ENCODE results near the gene GNG13. TPM values are rescaled to one million over a fixed set of nuclear protein-coding genes. Genes with fewer than 3 reads are reported as not detected.

The GNG13 gene
- total and polyA plus RNA-seq, 2 of the 4 experiments (the other 2 are of a cell fraction), result not detected

DNA sequence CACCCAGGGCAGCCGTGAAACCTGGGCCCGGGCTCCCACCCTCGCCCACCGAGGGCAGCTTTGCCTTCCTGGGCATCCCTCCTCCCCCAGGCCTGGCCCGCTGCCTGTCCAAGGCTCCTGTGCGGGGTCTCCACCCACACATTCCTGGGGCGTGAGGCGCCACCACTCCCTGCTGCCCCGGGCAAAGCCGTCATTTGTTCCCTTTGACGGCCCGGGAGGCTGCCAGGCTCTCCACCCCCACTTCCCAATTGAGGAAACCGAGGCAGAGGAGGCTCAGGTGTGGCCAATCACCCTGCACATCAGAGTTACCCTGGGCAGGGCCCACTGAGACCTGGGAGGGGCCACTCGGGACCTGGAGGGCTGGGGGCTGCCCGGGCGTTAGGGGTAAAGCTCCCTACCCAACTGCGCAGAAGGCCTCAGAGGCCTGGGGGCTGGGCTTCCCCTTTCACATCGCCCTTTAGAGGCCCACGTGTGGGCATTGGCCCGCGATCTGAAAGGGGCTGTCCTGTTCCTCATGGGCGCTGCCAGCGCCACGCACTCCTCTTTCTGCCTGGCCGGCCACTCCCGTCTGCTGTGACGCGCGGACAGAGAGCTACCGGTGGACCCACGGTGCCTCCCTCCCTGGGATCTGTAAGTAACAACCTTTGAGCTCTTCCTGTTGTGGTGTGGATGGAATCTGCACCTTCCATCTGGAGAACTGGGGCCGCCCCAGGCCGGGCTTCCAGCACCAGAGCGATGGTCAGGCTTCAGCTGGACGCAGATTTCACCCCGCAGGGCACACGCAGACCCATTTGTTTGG, 39.8 kb downstream of the GNG13 start, which contains the start of gene MSLN:
Gene MSLN, plus strand, starts transcription at position 190 of the 799 bp plus-strand sequence. CDS start 1,947 bp downstream, outside the sequence.
- DNase-seq, result no peak
- BruUV-seq (replicated peaks), result no TSS peak
- intact Hi-C loops (cut with micrococcal nuclease) (no loop called here), in situ Hi-C loops (cut with MboI; ENCODE audit: low sequenced_read_pairs) (no loop called here), dilution Hi-C loops (cut with HindIII; ENCODE audit: low sequenced_read_pairs, unreplicated experiment) (no loop called here)
- Histone ChIP-seq H3K4me3 (ENCODE audit: insufficient read depth, low read depth, low read length) (no peak within 1 kb of the TSS), H4K20me1 (ENCODE audit: insufficient read depth, low read length) (no peaks in the 10 kb centered on the region), H2BK20ac (ENCODE audit: low read depth, low read length) (no peak within 1 kb of the TSS), H3K36me3 (ENCODE audit: control insufficient read depth, insufficient read depth, low read length) (no peaks in the 10 kb centered on the region), H3K9ac (ENCODE audit: low read depth, low read length) (no peak within 1 kb of the TSS), H3K14ac (replicated peaks; ENCODE audit: low read depth, low read length) (no peak within 1 kb of the TSS), H3K4me2 (ENCODE audit: low read depth, low read length) (no peak within 1 kb of the TSS), H2BK5ac (ENCODE audit: low read depth, low read length, poor library complexity, severe bottlenecking) (no peak within 1 kb of the TSS), H3K9me1 (ENCODE audit: insufficient read depth, low read length) (no peaks in the 10 kb centered on the region), H3K27ac (ENCODE audit: insufficient read depth, low read length) (no peak within 1 kb of the TSS), H3K23ac (ENCODE audit: low read depth, low read length) (no peak within 1 kb of the TSS), H3K4me1 (ENCODE audit: control insufficient read depth, insufficient read depth, low read length) (no peaks in the 10 kb centered on the region), H3K18ac (ENCODE audit: low read depth, low read length) (no peak within 1 kb of the TSS), H2AFZ (replicated peaks; ENCODE audit: low read length, poor library complexity) (peak within 1 kb of the TSS; percentile 43), H3K27me3 (ENCODE audit: control insufficient read depth, insufficient read depth, low read length) (peaks cover 4% of the 10 kb centered on the region; the same call in 1 of the 2 replicates), H2AK5ac (ENCODE audit: low read depth, low read length) (no peak within 1 kb of the TSS; the same call in 1 of the 2 replicates), H3K4ac (ENCODE audit: low read depth, low read length) (no peak within 1 kb of the TSS), H3K56ac (ENCODE audit: extremely low read depth, insufficient read depth, low read length) (no peak within 1 kb of the TSS), H4K91ac (ENCODE audit: insufficient read depth, low read depth, low read length) (no peak within 1 kb of the TSS), H4K5ac (ENCODE audit: low read depth, low read length) (no peak within 1 kb of the TSS), H3K79me1 (ENCODE audit: low read depth in 1 of 2, low read length in 2 of 2) (no peaks in the 10 kb centered on the region), H4K8ac (ENCODE audit: low read depth in 2 of 2, low read length in 2 of 2) (no peak within 1 kb of the TSS), H2AK9ac (replicated peaks; ENCODE audit: low read depth, low read length, poor library complexity) (peak within 1 kb of the TSS; percentile 13), H2BK15ac (ENCODE audit: low read depth, low read length) (no peak within 1 kb of the TSS), H3K9me3 (ENCODE audit: control insufficient read depth, insufficient read depth, low read length) (peaks cover 3% of the 10 kb centered on the region), H2BK120ac (ENCODE audit: low read depth, low read length) (no peak within 1 kb of the TSS)
- 75% methylated on average over 14 of the region's 37 CpGs; no CpG with 5 or more reads in 1 of the 2 experiments for WGBS, 2 experiments (ENCODE audit: extremely low coverage in 2 of 2, insufficient read length in 1 of 2)
- ChIA-PET POLR2A (ENCODE audit: unreplicated experiment) (no interaction called here), CTCF (no interaction called here)
- ATAC-seq (ENCODE audit: low read depth), result no peak
- TF ChIP-seq, protein P1, sequence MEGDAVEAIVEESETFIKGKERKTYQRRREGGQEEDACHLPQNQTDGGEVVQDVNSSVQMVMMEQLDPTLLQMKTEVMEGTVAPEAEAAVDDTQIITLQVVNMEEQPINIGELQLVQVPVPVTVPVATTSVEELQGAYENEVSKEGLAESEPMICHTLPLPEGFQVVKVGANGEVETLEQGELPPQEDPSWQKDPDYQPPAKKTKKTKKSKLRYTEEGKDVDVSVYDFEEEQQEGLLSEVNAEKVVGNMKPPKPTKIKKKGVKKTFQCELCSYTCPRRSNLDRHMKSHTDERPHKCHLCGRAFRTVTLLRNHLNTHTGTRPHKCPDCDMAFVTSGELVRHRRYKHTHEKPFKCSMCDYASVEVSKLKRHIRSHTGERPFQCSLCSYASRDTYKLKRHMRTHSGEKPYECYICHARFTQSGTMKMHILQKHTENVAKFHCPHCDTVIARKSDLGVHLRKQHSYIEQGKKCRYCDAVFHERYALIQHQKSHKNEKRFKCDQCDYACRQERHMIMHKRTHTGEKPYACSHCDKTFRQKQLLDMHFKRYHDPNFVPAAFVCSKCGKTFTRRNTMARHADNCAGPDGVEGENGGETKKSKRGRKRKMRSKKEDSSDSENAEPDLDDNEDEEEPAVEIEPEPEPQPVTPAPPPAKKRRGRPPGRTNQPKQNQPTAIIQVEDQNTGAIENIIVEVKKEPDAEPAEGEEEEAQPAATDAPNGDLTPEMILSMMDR (conservative IDR thresholded peaks at IDR 0.05; ENCODE audit: low read depth, low read length), result no peak
- TF ChIP-seq, protein P2, sequence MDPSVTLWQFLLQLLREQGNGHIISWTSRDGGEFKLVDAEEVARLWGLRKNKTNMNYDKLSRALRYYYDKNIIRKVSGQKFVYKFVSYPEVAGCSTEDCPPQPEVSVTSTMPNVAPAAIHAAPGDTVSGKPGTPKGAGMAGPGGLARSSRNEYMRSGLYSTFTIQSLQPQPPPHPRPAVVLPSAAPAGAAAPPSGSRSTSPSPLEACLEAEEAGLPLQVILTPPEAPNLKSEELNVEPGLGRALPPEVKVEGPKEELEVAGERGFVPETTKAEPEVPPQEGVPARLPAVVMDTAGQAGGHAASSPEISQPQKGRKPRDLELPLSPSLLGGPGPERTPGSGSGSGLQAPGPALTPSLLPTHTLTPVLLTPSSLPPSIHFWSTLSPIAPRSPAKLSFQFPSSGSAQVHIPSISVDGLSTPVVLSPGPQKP (IDR thresholded peaks at IDR 0.05; ENCODE audit: borderline replicate concordance, low read depth, low read length), result no peak
- no peak for TF ChIP-seq CEBPB (IDR thresholded peaks at IDR 0.05; ENCODE audit: low read depth, low read length)
- TF ChIP-seq FOS (IDR thresholded peaks at IDR 0.05; ENCODE audit: low read depth, low read length), result no peak
- TF ChIP-seq, protein P3, sequence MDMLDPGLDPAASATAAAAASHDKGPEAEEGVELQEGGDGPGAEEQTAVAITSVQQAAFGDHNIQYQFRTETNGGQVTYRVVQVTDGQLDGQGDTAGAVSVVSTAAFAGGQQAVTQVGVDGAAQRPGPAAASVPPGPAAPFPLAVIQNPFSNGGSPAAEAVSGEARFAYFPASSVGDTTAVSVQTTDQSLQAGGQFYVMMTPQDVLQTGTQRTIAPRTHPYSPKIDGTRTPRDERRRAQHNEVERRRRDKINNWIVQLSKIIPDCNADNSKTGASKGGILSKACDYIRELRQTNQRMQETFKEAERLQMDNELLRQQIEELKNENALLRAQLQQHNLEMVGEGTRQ (IDR thresholded peaks at IDR 0.05; ENCODE audit: low read depth, low read length), result no peak
- TF ChIP-seq MAZ (IDR thresholded peaks at IDR 0.05; ENCODE audit: borderline replicate concordance, low read depth, low read length), result no peak
- no peak for TF ChIP-seq MAFK (IDR thresholded peaks at IDR 0.05; ENCODE audit: low read depth, low read length)
- no peak for TF ChIP-seq SMC3 (IDR thresholded peaks at IDR 0.05; ENCODE audit: low read depth, low read length)
- TF ChIP-seq RFX5 (IDR thresholded peaks at IDR 0.05; ENCODE audit: low read depth, low read length), result no peak
- TF ChIP-seq MXI1 (IDR thresholded peaks at IDR 0.05; ENCODE audit: borderline replicate concordance, low read depth, low read length), result no peak

Data from IMR-90 (cell line).